Measurements from ENCODE around the gene C1QTNF8.

C1QTNF8 gene

GRCh38 chr16:1108299-1109252 is 12.5 kb upstream of the C1QTNF8 start:
- DNase-seq (ENCODE audit: low read depth in 2 of 2) = no peak

DNA sequence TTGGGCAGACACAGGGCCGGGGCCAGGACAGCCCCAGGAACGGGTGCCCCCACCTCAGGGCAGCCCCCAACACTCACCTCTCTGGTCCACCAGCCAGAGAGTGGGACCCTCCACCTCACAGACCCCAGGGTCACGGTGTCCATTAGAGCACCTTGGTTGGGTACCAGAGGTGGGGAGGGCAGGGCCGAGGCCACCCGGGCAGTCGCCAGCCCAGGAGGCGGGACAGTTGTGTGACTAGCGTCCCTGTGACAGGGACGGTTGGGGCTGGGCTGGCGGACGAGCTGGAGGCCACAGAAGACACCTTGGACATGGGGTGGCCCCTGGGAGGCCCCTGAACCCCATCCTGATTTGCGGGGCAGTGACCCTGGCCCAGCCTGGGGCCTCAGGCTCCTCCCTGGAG is 11.7 kb upstream of the C1QTNF8 start:
- no peak for DNase-seq (ENCODE audit: low read depth in 2 of 2)

DNA sequence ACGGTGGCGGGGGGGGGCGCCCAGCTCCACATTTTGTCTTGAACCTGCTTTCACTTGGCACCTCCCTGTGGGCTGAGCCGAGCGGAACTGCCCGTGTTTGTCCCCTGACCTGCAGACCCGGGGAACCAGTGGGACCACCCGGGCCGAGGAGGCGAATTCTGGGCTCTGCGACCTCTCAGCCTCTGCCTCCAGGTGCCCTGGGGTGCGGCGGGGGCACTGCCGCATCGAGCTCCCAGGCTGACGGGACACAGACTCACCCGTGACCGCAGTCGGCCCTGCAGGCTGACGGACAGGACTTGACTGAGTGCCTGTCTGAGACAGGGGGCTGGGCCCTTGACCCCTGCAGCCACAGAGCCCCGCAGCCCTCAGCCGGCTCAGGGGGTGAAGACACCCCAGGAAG is 11.1 kb upstream of the C1QTNF8 start:
- no peak for DNase-seq (ENCODE audit: low read depth in 2 of 2)

DNA sequence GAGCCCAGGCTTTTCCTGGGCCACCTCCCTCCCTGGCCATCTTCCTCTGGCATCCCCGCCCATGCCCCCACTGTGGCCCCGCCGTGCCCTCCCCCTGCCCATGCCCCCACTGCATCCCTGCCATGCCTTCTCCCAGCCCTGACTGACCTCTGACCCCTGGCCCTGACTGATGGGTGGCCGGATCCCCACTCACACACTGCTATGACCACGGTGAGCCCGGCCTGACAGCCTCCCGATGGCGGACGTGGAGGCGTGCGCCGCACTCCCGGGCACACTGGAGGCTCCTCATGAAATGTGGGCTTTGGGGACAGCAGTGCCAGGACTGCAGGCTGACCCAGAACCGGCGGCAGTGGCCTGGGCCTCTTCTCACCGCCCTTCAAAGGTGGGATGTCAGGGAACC is 10.6 kb upstream of the C1QTNF8 start:
- no peak for DNase-seq (ENCODE audit: low read depth in 2 of 2)

- DNase-seq (ENCODE audit: low read depth in 2 of 2) = peak in 1 of 2 donors; percentile 21
Observed at GRCh38 chr16:1105888-1106620, 10.0 kb upstream of the C1QTNF8 start.

GRCh38 chr16:1103636-1103980 is 7.6 kb upstream of the C1QTNF8 start:
- no peak for DNase-seq (ENCODE audit: low read depth in 2 of 2)

- DNase-seq (ENCODE audit: low read depth in 2 of 2) = peak in 1 of 2 donors; percentile 59
Observed at GRCh38 chr16:1102921-1103635, 7.0 kb upstream of the C1QTNF8 start.

DNA sequence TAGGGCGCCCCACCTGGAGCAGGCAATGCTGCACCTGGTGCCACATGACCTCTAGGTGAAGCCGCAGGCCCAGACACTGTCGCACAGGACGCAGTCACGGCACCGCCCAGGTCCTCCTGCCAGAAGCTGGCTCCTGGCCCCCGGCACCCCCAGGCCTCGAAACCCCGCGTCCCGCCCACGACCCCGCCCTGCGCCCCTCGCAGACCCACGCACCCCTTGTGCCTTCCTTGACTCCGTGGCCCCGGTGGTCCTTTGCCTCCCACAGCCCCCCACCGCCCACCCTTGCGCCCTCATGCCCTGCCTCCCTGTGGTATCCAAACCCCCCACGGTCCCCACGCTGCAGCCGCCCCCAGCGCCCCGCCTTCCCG is 6.3 kb upstream of the C1QTNF8 start:
- no peak for DNase-seq (ENCODE audit: low read depth in 2 of 2)

DNA sequence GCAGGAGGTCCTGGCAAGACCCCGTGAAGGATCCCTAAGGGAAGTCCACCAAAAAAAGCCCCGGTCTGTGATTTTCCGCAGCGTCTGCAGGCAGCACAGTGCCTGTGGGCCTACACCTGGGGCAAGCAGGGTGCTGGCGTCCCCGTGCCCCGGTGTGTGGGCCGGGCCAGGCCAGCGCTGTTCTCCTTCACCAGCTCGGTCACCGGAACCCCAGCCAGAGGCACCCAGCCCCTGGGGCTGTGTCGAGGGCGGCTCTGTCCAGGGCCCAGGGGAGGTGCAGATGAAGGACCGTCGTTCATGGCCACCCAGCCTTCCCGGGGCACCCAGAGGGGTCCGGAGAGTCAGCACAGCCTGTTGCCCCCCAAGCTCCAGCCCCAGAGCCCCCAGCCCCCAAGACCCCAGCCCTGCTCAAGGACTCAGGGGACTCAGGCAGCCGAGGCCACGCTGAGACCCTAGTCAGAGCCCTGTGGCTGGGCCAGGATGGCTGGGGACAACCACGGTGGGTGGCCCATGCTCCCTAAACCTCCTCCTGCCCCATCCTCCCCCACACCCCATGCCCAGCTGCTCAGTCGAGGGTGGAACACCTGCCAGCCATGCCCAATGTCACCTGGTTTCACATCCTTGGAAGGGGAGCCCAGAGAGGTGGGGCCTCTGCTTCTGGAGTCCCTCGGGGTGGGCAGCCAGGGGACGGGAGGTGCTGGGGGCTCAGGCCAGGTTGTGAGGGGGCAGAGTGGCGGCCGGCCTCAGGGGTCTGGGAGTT is 5.7 kb upstream of the C1QTNF8 start:
- DNase-seq (ENCODE audit: low read depth in 2 of 2) = no peak

GRCh38 chr16:1101133-1101532 is 5.1 kb upstream of the C1QTNF8 start:
- DNase-seq (ENCODE audit: low read depth in 2 of 2) = no peak

- DNase-seq (ENCODE audit: low read depth in 2 of 2) = no peak
Observed at GRCh38 chr16:1100084-1100800, 4.2 kb upstream of the C1QTNF8 start.

DNA sequence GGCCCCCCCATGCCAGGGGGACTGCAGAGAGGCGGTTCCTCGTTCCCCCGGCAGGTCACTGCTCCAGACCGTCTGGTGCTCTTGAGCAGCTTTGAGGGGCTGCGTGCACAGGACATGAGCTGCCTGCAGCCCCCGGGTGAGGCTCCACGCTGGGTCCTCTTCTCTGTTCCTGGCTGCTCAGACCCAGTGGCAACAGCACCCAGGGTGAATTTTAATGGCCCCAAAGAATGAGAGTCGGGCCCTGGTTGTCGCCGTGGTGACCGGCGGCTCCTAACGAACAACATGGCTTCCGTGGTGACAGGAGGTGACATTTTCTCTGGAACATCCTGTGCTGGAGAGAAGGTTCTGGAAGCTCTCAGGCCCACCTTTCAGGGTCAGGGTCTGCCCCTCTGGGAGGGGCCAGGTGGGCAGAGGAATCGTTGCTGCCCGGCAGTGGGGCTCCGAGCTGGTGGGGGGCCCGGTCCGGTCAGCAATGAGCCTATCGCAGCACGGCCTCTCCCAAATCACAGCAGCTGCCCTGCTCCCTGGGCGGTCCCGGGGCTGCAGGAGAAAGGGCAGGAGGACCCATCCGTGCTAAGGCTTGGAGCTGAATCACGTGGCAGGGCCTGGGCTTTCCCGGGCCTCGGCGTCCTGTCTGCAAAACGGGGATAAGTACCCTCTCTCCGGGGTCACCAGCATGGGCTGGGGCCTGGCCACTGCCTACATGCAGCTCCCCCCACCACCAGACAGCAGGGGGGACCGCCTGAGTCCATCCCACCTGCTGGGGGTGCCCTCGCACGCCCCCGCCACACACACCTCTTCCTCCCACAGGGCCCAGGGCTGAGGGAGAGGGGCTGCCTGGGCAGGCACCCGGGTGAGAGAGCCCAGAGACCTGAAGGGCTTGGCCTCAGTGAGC is 3.4 kb upstream of the C1QTNF8 start:
- DNase-seq (ENCODE audit: low read depth in 2 of 2) = no peak

- DNase-seq (ENCODE audit: low read depth in 2 of 2) = no peak
Observed at GRCh38 chr16:1098266-1098991, 2.4 kb upstream of the C1QTNF8 start.

DNA sequence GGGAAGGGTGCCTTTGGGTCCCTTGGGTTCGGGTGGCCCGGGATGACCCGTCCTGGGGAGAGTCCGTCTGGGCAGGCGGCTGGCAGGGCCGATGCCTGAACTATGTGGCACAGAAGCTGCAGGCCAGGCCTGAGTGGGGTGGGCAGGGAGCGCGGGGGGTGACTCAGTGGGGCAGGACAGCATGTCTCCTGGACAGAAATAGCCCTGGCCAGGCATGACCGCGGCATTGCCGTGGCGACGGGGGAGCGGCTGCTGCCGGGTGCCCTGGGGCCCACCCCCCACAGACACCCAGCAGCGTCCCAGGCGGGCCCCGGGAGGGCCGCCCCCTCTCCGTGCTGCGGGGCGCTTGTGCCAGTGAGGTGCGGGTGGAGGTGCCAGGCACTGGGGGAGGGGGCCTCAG is 1.8 kb upstream of the C1QTNF8 start:
- no peak for DNase-seq (ENCODE audit: low read depth in 2 of 2)

- no peak for DNase-seq (ENCODE audit: low read depth in 2 of 2)
Observed at GRCh38 chr16:1097156-1097555, 1.1 kb upstream of the C1QTNF8 start.

GRCh38 chr16:1095450-1096168 is 435 bp downstream of the C1QTNF8 start:
- no peak for DNase-seq (ENCODE audit: low read depth in 2 of 2)

GRCh38 chr16:1094601-1095449 is 1.2 kb downstream of the C1QTNF8 start:
- DNase-seq (ENCODE audit: low read depth in 2 of 2) = no peak

DNA sequence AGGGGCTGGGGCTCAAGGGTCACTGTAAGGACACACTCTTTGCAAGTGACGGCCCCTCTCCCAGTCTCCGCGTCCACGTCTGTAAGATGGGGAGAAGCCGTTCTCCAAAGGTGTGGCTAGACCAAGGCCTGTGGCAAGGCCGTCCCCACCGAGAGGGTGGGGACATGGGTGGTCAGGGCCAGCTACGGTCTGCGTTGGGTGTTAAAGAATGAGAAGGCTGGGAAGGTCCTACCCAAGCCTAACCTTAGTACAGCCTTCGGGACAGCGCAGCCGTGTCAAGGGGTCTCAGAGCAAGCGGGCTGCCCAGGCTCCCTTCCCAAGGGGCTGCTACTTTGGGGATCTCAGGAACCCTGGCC is 1.9 kb downstream of the C1QTNF8 start:
- DNase-seq (ENCODE audit: low read depth in 2 of 2) = no peak
